Measurements from ENCODE around the gene CPA5.

- TF ChIP-seq CTCF (IDR thresholded peaks at IDR 0.05; ENCODE audit: low read depth, low read length) (no peak), EZH2phosphoT487 (IDR thresholded peaks at IDR 0.05; ENCODE audit: low read depth) (no peak)
These were observed 41.0 kb downstream of the CPA5 start for GRCh38 chr7:130385600-130386066.
